ENCODE measurements around the gene AFAP1.
A peak's percentile ranks its signal among the peaks of the same experiment; 100 is the strongest.

The AFAP1 gene

GRCh38 chr4:7733801-7734650 lies 205.6 kb downstream of the AFAP1 start:
- DNase-seq, result no peak

GRCh38 chr4:7733201-7733600 lies 206.5 kb downstream of the AFAP1 start:
- no peak for DNase-seq

DNA sequence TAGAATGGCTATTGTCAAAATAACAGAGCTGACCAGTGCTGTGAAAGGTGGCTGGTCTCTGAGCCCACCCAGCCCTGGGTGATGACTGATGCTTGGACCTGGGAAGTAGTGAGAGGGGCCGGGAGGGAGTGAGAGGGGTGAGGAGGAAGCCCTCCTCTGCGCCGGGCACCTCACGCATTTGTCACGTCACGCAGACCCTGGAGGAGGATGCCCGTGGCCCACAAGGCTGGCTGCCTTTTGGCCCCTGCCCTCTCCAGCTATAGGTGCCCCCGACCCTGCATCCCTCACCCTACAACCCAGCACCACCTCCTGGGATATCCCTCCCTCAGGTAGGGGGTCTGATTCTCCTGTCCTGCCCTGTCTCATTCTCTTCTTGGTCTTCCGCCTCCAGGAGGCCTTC lies 207.4 kb downstream of the AFAP1 start:
- DNase-seq, result no peak

DNA sequence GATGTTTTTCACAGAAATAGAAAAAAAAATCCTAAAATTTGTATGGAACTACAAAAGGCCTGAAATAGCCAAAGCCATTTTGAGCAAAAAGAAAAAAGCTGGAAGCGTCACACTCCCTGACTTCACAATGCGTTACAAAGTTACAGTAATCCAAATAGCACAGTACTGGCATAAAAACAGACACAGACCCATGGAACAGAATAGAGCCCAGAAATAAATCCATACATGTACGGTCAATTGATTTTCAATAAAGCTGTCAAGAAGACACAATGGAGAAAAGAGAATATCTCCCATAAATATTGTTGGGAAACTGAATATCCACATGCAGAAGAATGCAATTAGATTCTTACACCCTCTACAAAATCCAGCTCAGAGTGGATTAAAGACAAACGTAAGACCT lies 208.2 kb downstream of the AFAP1 start:
- DNase-seq, result no peak

DNA sequence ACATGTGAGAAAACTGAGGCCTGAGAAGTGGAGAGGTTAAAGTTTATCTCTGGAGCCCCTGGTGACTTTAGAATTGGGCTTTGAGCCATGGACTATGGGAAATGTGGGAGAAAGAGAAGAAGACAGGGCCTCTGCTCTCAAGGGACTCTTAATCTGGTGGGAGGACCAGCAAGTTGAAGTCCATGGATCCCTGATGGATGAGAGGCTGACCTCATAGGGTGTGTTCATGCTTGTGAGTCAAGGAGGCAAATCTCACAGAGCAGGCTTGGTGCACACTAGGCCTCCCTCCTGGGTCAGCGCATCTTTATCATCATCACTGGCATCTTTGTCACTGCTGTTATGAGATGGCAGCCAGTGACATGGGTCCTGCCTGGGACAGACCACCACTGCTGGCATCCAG lies 211.9 kb downstream of the AFAP1 start:
- DNase-seq, result no peak

- DNase-seq, result no peak
These were observed 212.8 kb downstream of the AFAP1 start for GRCh38 chr4:7726665-7727413.

- DNase-seq, result peak; percentile 50
These were observed 213.7 kb downstream of the AFAP1 start for GRCh38 chr4:7725951-7726350.

GRCh38 chr4:7723625-7724024 lies 216.0 kb downstream of the AFAP1 start:
- DNase-seq, result no peak

- DNase-seq, result peak; percentile 41
These were observed 216.8 kb downstream of the AFAP1 start for GRCh38 chr4:7722766-7723387.

GRCh38 chr4:7721984-7722551 lies 217.6 kb downstream of the AFAP1 start:
- peak; percentile 28 for DNase-seq

- peak; percentile 40 for DNase-seq
These were observed 220.1 kb downstream of the AFAP1 start for GRCh38 chr4:7719354-7720174.

- DNase-seq, result no peak
These were observed 221.6 kb downstream of the AFAP1 start for GRCh38 chr4:7717946-7718490.

GRCh38 chr4:7717161-7717560 lies 222.5 kb downstream of the AFAP1 start:
- no peak for DNase-seq

DNA sequence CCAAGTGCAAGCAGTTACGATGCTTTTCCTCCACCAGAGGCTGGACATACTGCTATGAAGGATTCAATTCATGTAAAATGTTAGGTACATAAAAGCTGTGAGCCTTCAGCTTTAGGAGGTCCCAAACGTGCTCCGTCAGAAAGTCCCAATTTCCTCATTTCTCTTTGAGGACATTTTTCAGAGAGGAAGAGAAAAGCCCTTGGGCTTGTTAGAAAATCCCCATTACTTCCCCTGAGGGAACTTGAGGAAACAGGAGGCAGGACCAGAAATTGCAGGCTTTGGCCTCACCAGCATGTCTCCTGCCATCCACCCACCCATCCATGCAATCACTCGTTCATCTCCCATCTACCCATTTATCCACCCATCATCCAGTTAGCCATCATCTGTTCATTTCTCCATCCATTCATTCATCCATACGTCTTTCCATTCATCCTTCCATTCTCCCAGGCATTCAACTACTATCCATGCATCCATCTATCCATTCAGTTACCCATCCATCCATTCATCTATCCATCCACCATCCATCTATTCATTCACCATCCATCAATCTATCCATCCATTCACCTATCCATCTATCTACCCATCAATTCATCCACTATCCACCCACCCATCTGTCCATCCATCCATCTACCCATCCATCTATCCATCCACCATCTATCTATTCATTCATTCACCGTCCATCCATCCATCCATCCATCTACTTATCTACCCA lies 223.5 kb downstream of the AFAP1 start:
- DNase-seq, result no peak

DNA sequence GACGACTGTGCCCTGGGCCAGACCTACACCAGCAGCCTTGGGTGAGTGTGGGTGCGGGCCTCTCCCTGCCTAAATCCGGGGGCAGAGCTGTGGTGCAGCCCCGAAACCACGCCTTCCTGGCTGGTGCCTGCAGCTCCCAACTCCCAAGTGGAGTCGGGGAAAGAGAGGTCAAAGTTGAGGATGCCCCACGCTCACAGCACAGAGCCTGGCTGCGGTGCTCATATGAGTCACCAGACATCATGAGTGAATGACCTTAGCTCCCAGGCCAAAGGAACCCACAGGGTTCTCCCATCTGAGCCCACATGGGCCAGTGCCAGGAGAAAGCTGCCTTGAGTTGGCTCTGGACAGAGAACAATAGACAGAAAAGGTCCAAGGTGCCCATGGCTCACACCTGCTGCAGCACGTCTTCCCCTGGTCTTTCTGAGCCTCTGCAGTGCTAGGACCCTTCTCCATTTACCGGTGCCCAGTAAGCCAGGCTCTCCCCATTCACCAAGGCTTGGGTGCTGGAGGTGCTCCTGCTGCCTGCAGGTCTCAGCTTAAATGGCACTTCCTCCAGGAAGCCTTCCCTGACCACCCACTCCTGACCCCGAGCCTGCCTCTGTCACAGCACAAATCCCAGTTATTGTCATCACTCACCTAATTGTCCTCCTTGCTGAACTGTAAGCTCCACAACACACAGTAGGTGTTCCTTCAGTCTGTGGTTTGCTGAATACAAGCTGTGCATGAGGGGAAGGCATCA lies 224.2 kb downstream of the AFAP1 start:
- DNase-seq, result no peak

GRCh38 chr4:7714738-7715137 lies 224.9 kb downstream of the AFAP1 start:
- no peak for DNase-seq

- DNase-seq, result no peak
These were observed 225.5 kb downstream of the AFAP1 start for GRCh38 chr4:7714176-7714575.

DNA sequence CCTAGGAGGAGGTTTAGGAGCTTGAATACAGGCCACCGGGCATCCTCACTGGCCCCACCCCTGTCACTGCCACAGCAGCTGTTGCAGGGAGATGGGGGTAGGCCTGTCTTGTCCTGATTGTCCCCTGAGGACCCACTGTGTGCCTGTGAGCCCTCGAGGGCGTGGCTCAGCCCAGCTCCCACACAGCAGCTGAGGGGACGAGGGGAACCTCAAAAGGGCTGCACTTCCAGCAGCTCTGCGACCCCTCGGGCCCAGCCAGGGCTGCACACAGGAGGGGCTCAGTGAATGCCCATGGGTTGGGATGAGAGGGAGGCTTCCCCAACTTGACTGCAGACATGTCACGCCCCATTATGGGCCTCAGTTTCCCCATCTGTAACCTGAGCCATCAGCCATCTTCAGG lies 225.9 kb downstream of the AFAP1 start:
- DNase-seq, result no peak

DNA sequence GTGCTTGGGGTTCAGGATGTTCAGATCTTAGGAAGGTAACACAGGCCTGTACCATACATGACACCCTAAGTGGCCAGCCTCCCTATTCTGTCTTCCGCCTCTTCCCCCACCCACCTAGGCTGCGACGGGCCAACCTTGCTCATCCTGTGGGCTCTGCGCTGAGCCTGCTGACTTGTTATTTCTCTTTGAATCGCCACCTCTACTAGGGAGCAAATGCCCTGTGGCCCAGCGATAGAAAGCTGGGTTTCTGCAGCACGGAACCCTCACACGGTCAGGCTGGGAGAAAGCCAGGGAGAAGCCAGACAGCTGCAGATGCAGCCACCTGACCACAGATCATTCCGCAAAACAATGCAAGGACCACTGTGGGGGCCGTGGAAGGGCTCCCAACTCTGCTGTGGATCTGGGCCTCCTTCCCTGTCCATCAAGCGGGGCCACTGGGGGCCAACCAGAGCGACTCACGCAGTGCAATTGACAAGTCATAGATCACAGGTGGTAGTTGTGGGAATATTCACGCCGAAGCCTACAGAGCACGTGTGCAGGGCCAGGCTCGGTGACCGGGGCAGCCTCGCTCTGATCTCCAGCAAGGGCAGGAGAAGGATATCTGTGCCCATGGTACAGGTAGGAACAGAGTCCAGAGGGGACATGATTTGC lies 227.5 kb downstream of the AFAP1 start:
- no peak for DNase-seq

Measured in fibroblast of skin of abdomen (primary cell).